H1 (cell line): ENCODE measurements around the gene INPP5E. TPM values are rescaled to one million over a fixed set of nuclear protein-coding genes. Genes with fewer than 3 reads are reported as not detected.

Experiments used
- ATF3 ChIP-seq: IDR thresholded peaks from 2 replicates; pipeline ENCODE4 v1.6.1; 2011; ENCODE audit warnings: low read depth, mild to moderate bottlenecking, low read length; ENCODE audit not compliant: insufficient read depth
- CBX5 ChIP-seq: fragments of 300-800, 300-1000 bp; sonication (generic); IDR thresholded peaks from 2 replicates; pipeline ENCODE4 v1.7.1; 2016; ENCODE audit warnings: antibody characterized with exemption, low read length, low read depth
- E2F6 ChIP-seq: IDR thresholded peaks from 2 replicates; pipeline ENCODE4 v1.6.1; 2012; ENCODE audit warnings: inconsistent platforms
- HDAC6 ChIP-seq: IDR thresholded peaks from one replicate; pipeline ENCODE4 v1.7.1; 2012; ENCODE audit warnings: low read depth, mild to moderate bottlenecking, inconsistent platforms, low read length, moderate library complexity
- NANOG ChIP-seq: IDR thresholded peaks from 2 replicates; pipeline ENCODE4 v1.6.1; 2011; ENCODE audit warnings: low read length, low read depth, mild to moderate bottlenecking, inconsistent platforms; ENCODE audit not compliant: insufficient read depth, poor library complexity, severe bottlenecking
- POLR2AphosphoS5 ChIP-seq: IDR thresholded peaks from 2 replicates; pipeline ENCODE4 v1.6.1; 2011; ENCODE audit warnings: low read depth, low read length
- SIRT6 ChIP-seq: IDR thresholded peaks from one replicate; pipeline ENCODE4 v1.7.1; 2012; ENCODE audit warnings: low read length, inconsistent platforms
- TAF7 ChIP-seq: optimal IDR thresholded peaks from 2 replicates; pipeline ENCODE3; 2011; ENCODE audit warnings: low read depth, mild to moderate bottlenecking, inconsistent platforms, low read length, moderate library complexity, borderline replicate concordance
- TCF12 ChIP-seq: IDR thresholded peaks from 2 replicates; pipeline ENCODE4 v1.6.1; 2011; ENCODE audit warnings: low read depth, mild to moderate bottlenecking, low read length
- TEAD4 ChIP-seq: IDR thresholded peaks from 2 replicates; pipeline ENCODE4 v1.6.1; 2012; ENCODE audit warnings: low read depth, low read length, inconsistent platforms, mixed read lengths
- polyA plus RNA-seq, 7 experiments: library from polyadenylated mRNA; depleted of rRNA in 3 of 7; stranded (reverse) in 5 of 7; unstranded in 2 of 7; fragments of >200 nt in 5 of 7; fragments of 200-250 nt in 2 of 7; gene quantifications; 1 replicate in 5 of 7; 2 replicates in 1 of 7; 4 replicates in 1 of 7; pipeline versions ENCODE4 v1.2.1 to v1.2.3, GENCODE V29; 2011 to 2013; ENCODE audit warnings: missing spikeins in 2 of 7, mixed read lengths in 2 of 7
- total RNA-seq: library from RNA; stranded (reverse); fragmentation: NEBNext Ultra II Directional; extraction: Animal tissue kit (Norgen Biotek cat#: 25700); gene quantifications from 2 replicates; pipeline ENCODE4 v1.2.1, GENCODE V29; 2021
- TF ChIP-seq, protein P1 (sequence below): fragments of 300-600 bp; sonication (generic); IDR thresholded peaks from 2 replicates; pipeline ENCODE4 v1.7.1; 2012; ENCODE audit warnings: low read length, moderate library complexity, mild to moderate bottlenecking, inconsistent platforms; ENCODE audit not compliant: insufficient replicate concordance

The INPP5E gene
- total and polyA plus RNA-seq, 2 of the 8 experiments (the other 6 are each of a cell fraction or from before 2014, with no cell fraction given), result 8.7 to 11.3 TPM

DNA sequence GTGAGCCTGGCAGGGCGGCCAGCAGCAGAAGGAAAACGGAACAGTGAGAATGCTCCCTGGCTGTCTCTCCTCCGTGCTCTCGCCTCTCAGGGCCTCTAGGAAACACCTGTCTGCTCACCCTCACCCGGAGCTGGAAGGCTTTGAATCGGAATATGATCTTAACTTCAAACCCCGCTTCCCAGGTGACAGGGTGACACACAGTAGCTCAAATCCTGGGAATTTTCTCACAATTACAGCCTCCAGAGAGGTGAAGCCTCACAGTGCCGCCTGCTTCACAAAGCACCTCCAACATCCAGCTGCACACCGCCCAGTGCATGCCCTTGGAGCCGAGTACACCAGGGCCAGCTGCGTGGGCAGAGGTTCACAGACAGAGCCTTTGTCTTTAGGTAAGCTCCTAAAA is 30.7 kb upstream of the INPP5E start (continued):
- TF ChIP-seq, protein P1, sequence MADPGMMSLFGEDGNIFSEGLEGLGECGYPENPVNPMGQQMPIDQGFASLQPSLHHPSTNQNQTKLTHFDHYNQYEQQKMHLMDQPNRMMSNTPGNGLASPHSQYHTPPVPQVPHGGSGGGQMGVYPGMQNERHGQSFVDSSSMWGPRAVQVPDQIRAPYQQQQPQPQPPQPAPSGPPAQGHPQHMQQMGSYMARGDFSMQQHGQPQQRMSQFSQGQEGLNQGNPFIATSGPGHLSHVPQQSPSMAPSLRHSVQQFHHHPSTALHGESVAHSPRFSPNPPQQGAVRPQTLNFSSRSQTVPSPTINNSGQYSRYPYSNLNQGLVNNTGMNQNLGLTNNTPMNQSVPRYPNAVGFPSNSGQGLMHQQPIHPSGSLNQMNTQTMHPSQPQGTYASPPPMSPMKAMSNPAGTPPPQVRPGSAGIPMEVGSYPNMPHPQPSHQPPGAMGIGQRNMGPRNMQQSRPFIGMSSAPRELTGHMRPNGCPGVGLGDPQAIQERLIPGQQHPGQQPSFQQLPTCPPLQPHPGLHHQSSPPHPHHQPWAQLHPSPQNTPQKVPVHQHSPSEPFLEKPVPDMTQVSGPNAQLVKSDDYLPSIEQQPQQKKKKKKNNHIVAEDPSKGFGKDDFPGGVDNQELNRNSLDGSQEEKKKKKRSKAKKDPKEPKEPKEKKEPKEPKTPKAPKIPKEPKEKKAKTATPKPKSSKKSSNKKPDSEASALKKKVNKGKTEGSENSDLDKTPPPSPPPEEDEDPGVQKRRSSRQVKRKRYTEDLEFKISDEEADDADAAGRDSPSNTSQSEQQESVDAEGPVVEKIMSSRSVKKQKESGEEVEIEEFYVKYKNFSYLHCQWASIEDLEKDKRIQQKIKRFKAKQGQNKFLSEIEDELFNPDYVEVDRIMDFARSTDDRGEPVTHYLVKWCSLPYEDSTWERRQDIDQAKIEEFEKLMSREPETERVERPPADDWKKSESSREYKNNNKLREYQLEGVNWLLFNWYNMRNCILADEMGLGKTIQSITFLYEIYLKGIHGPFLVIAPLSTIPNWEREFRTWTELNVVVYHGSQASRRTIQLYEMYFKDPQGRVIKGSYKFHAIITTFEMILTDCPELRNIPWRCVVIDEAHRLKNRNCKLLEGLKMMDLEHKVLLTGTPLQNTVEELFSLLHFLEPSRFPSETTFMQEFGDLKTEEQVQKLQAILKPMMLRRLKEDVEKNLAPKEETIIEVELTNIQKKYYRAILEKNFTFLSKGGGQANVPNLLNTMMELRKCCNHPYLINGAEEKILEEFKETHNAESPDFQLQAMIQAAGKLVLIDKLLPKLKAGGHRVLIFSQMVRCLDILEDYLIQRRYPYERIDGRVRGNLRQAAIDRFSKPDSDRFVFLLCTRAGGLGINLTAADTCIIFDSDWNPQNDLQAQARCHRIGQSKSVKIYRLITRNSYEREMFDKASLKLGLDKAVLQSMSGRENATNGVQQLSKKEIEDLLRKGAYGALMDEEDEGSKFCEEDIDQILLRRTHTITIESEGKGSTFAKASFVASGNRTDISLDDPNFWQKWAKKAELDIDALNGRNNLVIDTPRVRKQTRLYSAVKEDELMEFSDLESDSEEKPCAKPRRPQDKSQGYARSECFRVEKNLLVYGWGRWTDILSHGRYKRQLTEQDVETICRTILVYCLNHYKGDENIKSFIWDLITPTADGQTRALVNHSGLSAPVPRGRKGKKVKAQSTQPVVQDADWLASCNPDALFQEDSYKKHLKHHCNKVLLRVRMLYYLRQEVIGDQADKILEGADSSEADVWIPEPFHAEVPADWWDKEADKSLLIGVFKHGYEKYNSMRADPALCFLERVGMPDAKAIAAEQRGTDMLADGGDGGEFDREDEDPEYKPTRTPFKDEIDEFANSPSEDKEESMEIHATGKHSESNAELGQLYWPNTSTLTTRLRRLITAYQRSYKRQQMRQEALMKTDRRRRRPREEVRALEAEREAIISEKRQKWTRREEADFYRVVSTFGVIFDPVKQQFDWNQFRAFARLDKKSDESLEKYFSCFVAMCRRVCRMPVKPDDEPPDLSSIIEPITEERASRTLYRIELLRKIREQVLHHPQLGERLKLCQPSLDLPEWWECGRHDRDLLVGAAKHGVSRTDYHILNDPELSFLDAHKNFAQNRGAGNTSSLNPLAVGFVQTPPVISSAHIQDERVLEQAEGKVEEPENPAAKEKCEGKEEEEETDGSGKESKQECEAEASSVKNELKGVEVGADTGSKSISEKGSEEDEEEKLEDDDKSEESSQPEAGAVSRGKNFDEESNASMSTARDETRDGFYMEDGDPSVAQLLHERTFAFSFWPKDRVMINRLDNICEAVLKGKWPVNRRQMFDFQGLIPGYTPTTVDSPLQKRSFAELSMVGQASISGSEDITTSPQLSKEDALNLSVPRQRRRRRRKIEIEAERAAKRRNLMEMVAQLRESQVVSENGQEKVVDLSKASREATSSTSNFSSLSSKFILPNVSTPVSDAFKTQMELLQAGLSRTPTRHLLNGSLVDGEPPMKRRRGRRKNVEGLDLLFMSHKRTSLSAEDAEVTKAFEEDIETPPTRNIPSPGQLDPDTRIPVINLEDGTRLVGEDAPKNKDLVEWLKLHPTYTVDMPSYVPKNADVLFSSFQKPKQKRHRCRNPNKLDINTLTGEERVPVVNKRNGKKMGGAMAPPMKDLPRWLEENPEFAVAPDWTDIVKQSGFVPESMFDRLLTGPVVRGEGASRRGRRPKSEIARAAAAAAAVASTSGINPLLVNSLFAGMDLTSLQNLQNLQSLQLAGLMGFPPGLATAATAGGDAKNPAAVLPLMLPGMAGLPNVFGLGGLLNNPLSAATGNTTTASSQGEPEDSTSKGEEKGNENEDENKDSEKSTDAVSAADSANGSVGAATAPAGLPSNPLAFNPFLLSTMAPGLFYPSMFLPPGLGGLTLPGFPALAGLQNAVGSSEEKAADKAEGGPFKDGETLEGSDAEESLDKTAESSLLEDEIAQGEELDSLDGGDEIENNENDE, result no peak
- TF ChIP-seq NANOG (no peak), TAF7 (no peak), CBX5 (no peak), POLR2AphosphoS5 (no peak), SIRT6 (no peak), TEAD4 (no peak), E2F6 (no peak), ATF3 (no peak), HDAC6 (no peak), TCF12 (no peak)
- TF ChIP-seq, all 59 proteins: peak for 0
